H1 (cell line): ENCODE data around the gene TUBB2B. TPM values are rescaled to one million over a fixed set of nuclear protein-coding genes. Genes with fewer than 3 reads are reported as not detected.

Experiments
- ASH2L ChIP-seq: fragments of 200-600, 300-600 bp; sonication (generic); IDR thresholded peaks from one replicate; pipeline ENCODE4 v1.7.1; 2017; ENCODE audit warnings: low read length
- CBX8 ChIP-seq: fragments of 300-800, 300-1000 bp; sonication (generic); IDR thresholded peaks from 2 replicates; pipeline ENCODE4 v1.7.1; 2016; ENCODE audit warnings: low read depth, low read length, borderline replicate concordance
- NANOG ChIP-seq: IDR thresholded peaks from 2 replicates; pipeline ENCODE4 v1.6.1; 2011; ENCODE audit warnings: low read length, low read depth, mild to moderate bottlenecking, inconsistent platforms; ENCODE audit not compliant: insufficient read depth, poor library complexity, severe bottlenecking
- POLR2AphosphoS5 ChIP-seq: IDR thresholded peaks from 2 replicates; pipeline ENCODE4 v1.6.1; 2011; ENCODE audit warnings: low read depth, low read length
- polyA plus RNA-seq, 7 experiments: library from polyadenylated mRNA; depleted of rRNA in 3 of 7; stranded (reverse) in 5 of 7; unstranded in 2 of 7; fragments of >200 nt in 5 of 7; fragments of 200-250 nt in 2 of 7; gene quantifications; 1 replicate in 5 of 7; 2 replicates in 1 of 7; 4 replicates in 1 of 7; pipeline versions ENCODE4 v1.2.1 to v1.2.3, GENCODE V29; 2011 to 2013; ENCODE audit warnings: missing spikeins in 2 of 7, mixed read lengths in 2 of 7
- total RNA-seq: library from RNA; stranded (reverse); fragmentation: NEBNext Ultra II Directional; extraction: Animal tissue kit (Norgen Biotek cat#: 25700); gene quantifications from 2 replicates; pipeline ENCODE4 v1.2.1, GENCODE V29; 2021

The TUBB2B gene
- total and polyA plus RNA-seq, 2 of the 8 experiments (the other 6 are each of a cell fraction or from before 2014, with no cell fraction given) = 612 to 722 TPM

DNA sequence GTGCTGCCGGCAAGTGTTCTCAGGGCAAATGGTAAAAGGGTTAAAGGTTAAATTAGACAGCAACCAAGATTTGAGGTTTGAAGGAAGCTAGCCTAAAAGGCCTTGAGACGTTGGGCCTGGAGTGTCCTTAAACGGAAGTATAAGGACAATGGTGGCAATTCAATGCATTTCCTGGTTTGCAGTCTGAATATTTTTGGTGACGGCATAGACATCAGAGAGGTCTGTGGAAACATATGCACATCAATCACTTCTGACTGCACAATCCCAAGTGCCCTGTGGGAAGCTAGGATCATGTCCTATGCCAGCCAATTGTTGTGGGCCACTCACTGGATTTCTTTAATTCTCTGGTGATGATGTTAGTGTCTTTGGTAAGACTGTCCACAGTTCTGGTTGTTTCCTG, 44.4 kb downstream of the TUBB2B start (continued):
- TF ChIP-seq CBX8 = no peak
- TF ChIP-seq ASH2L = no peak
- no peak for TF ChIP-seq POLR2AphosphoS5
- TF ChIP-seq NANOG = no peak
